BJ (cell line): Measurements from ENCODE around the gene CLPTM1. TPM values are rescaled to one million over a fixed set of nuclear protein-coding genes. Genes with fewer than 3 reads are reported as not detected.

Experiments
- CTCF ChIA-PET: fragments of 350-600 bp; formaldehyde crosslinking; extraction: SDS; loops from one replicate; lab custom pipeline; 2021; ENCODE audit warnings: antibody characterized with exemption, inconsistent platforms; lab: Yijun Ruan, JAX
- POLR2A ChIA-PET: fragments of 300-600 bp; sonication (Branson Sonifier 250); formaldehyde crosslinking; extraction: SDS; loops from one replicate; lab custom pipeline; 2021; ENCODE audit warnings: antibody characterized with exemption; lab: Charles Lee
- DNase-seq: peaks from one replicate; pipeline ENCODE4 v3.0.0-alpha.2; 2011; ENCODE audit warnings: low read depth
- H3K27me3 ChIP-seq: 2 replicates; pipeline ENCODE4 v1.6.0; 2011; ENCODE audit warnings: low read length; ENCODE audit not compliant: control insufficient read depth, insufficient read depth
- H3K36me3 ChIP-seq: 2 replicates; pipeline ENCODE4 v1.5.1; 2011; ENCODE audit warnings: low read length; ENCODE audit not compliant: control insufficient read depth, insufficient read depth
- H3K4me3 ChIP-seq: 2 replicates; pipeline ENCODE4 v1.5.1; 2011; ENCODE audit warnings: low read depth, mild to moderate bottlenecking, control low read depth, low read length
- polyA plus RNA-seq: library from polyadenylated mRNA; depleted of rRNA; stranded (reverse); fragments of >200 nt; gene quantifications from 2 replicates; pipeline ENCODE4 v1.2.3, GENCODE V29; 2011
- TF ChIP-seq, protein P1 (sequence below): IDR thresholded peaks from 2 replicates; pipeline ENCODE4 v1.5.1; 2011; ENCODE audit warnings: low read depth, mild to moderate bottlenecking, control low read depth, inconsistent platforms, low read length, moderate library complexity; ENCODE audit not compliant: insufficient read depth

The CLPTM1 gene
- polyA plus RNA-seq, 1 experiment = 127 TPM

GRCh38 chr19:44988273-44988672 is 33.1 kb downstream of the CLPTM1 start:
- DNase-seq = no peak
- Histone ChIP-seq H3K27me3 (no peaks in the 10 kb centered on the region), H3K36me3 (peaks cover 34% of the 10 kb centered on the region), H3K4me3 (no peak overlapping the region)
- TF ChIP-seq, protein P1, sequence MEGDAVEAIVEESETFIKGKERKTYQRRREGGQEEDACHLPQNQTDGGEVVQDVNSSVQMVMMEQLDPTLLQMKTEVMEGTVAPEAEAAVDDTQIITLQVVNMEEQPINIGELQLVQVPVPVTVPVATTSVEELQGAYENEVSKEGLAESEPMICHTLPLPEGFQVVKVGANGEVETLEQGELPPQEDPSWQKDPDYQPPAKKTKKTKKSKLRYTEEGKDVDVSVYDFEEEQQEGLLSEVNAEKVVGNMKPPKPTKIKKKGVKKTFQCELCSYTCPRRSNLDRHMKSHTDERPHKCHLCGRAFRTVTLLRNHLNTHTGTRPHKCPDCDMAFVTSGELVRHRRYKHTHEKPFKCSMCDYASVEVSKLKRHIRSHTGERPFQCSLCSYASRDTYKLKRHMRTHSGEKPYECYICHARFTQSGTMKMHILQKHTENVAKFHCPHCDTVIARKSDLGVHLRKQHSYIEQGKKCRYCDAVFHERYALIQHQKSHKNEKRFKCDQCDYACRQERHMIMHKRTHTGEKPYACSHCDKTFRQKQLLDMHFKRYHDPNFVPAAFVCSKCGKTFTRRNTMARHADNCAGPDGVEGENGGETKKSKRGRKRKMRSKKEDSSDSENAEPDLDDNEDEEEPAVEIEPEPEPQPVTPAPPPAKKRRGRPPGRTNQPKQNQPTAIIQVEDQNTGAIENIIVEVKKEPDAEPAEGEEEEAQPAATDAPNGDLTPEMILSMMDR = no peak
- ChIA-PET POLR2A (no interaction called here), CTCF (interaction anchor here (0.9 to 2.8 kb wide), 6 partner anchors 9 to 349 kb away, joined by 3 to 18 read pairs (median 6); partner anchors contain the start of gene RELB)

DNA sequence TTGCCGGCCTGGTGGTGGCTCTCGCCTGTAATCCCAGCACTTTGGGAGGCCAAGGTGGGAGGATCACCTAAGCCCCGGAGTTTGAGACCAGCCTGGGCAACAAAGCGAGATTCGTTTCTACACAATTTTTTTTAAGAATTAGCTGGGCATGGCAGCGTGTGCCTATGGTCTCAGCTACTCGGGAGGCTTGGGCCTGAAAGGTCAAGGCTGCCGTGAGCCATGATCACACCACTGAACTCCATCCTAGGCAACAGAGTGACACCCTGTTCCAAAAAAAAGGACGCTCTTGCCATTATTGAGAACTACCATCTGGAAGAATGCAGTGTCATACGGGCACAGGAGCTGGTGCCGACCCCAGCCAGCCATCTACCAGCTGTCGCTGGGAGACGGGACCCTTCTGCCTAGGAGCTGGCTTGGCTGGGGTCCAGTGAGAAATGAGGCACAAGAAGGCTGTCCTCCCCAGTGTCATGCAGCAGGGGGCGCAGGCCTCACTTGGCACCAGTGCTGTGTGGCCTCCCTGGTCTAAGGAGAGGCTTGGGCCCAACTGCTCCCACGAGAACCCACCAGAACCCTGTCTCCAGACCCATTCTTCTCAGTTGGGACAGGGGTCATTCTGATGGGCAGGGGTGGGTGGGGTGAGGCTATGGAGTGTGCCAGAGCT is 33.8 kb downstream of the CLPTM1 start:
- POLR2A ChIA-PET = no interaction called here
- H3K36me3 ChIP-seq = peaks cover 34% of the 10 kb centered on the region
- DNase-seq = no peak
- TF ChIP-seq, protein P1 = peak; percentile 80
- no peaks in the 10 kb centered on the region for H3K27me3 ChIP-seq
- no peak overlapping the region for H3K4me3 ChIP-seq
- CTCF ChIA-PET = interaction anchor here (0.6 to 2.8 kb wide), 13 partner anchors 10 to 348 kb away, joined by 3 to 18 read pairs (median 3); partner anchors contain the start of gene RELB

- TF ChIP-seq, protein P1 = no peak
- no peaks in the 10 kb centered on the region for H3K27me3 ChIP-seq
- POLR2A ChIA-PET = no interaction called here
- H3K36me3 ChIP-seq = peaks cover 27% of the 10 kb centered on the region
- CTCF ChIA-PET = interaction anchor here (0.7 to 2.8 kb wide), 4 partner anchors 8 to 49 kb away, joined by 3 to 18 read pairs (median 8); partner anchors contain the start of gene CLASRP
- no peak overlapping the region for H3K4me3 ChIP-seq
- no peak for DNase-seq
Observed at GRCh38 chr19:44990459-44990858, 35.3 kb downstream of the CLPTM1 start.

GRCh38 chr19:44990966-44991365 is 35.8 kb downstream of the CLPTM1 start:
- TF ChIP-seq, protein P1 = no peak
- Histone ChIP-seq H3K36me3 (peaks cover 23% of the 10 kb centered on the region), H3K27me3 (no peaks in the 10 kb centered on the region), H3K4me3 (no peak overlapping the region)
- DNase-seq = no peak
- POLR2A ChIA-PET = no interaction called here
- CTCF ChIA-PET = interaction anchor here (2.8 kb wide), 1 partner anchor 12 kb away, joined by 14 read pairs; no protein-coding TSS in a partner anchor

DNA sequence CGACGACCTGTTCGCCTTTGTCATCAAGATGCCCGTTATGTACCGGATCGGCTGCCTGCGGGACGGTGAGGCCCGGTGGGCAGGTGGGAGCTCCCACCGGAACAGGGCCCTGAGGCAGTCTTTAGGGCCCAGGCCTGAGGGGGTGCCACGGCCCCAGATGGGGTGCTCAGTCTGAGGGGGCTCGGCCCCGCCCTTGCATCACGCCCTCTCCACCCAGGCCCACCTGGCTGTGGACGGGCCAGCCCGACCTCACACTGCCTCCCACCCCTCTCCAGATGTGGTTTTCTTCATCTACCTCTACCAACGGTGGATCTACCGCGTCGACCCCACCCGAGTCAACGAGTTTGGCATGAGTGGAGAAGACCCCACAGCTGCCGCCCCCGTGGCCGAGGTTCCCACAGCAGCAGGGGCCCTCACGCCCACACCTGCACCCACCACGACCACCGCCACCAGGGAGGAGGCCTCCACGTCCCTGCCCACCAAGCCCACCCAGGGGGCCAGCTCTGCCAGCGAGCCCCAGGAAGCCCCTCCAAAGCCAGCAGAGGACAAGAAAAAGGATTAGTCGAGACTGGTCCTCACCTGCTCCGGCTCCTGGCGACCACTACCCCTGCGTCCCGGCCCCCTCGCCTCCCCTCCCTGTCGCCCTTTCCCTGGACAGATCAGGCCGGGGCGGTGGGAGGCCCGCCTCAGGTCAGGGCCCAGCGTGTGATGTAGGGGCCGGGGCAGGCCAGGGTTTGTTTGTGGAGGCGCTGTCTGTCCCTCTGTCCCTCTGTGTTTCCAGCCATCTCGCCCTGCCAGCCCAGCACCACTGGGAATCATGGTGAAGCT is 37.4 kb downstream of the CLPTM1 start:
- CTCF ChIA-PET = no interaction called here
- POLR2A ChIA-PET = no interaction called here
- H3K36me3 ChIP-seq = peaks cover 18% of the 10 kb centered on the region
- H3K27me3 ChIP-seq = no peaks in the 10 kb centered on the region
- TF ChIP-seq, protein P1 = no peak
- DNase-seq = no peak
- H3K4me3 ChIP-seq = no peak overlapping the region
